Measurements from ENCODE around the gene HECW1.

The HECW1 gene

GRCh38 chr7:43114458-43114780 is 2.0 kb downstream of the HECW1 start:
- Histone ChIP-seq H3K4me3 (ENCODE audit: low read depth, low read length) (no peak overlapping the region), H3K27me3 (replicated peaks) (peaks cover 14% of the 10 kb centered on the region)
- in situ Hi-C loops (cut with HindIII; ENCODE audit: low pct_ligation_motif_present, low sequenced_read_pairs), result no loop called here

GRCh38 chr7:43116451-43116850 is 4.0 kb downstream of the HECW1 start:
- no peak overlapping the region for H3K27ac ChIP-seq
- no peaks in the 10 kb centered on the region for H3K36me3 ChIP-seq (replicated peaks)
- no peak for TF ChIP-seq CTCF (IDR thresholded peaks at IDR 0.05; ENCODE audit: low read depth, low read length, missing control alignments)
- H3K27me3 ChIP-seq (replicated peaks), result peaks cover 14% of the 10 kb centered on the region
- in situ Hi-C loops (cut with HindIII; ENCODE audit: low pct_ligation_motif_present, low sequenced_read_pairs), result no loop called here
- no peak for DNase-seq
- H3K4me3 ChIP-seq (ENCODE audit: low read depth, low read length), result no peak overlapping the region

More at GRCh38 chr7:43114458-43114780, 2.0 kb downstream of the HECW1 start:
- Histone ChIP-seq H3K27ac (no peak overlapping the region), H3K36me3 (replicated peaks) (no peaks in the 10 kb centered on the region)
- DNase-seq, result no peak
- no peak for TF ChIP-seq CTCF (IDR thresholded peaks at IDR 0.05; ENCODE audit: low read depth, low read length, missing control alignments)

GRCh38 chr7:43117095-43117494 is 4.6 kb downstream of the HECW1 start:
- in situ Hi-C loops (cut with HindIII; ENCODE audit: low pct_ligation_motif_present, low sequenced_read_pairs), result no loop called here
- Histone ChIP-seq H3K27me3 (replicated peaks) (peaks cover 12% of the 10 kb centered on the region), H3K4me3 (ENCODE audit: low read depth, low read length) (no peak overlapping the region), H3K36me3 (replicated peaks) (no peaks in the 10 kb centered on the region), H3K27ac (no peak overlapping the region)
- DNase-seq, result no peak
- no peak for TF ChIP-seq CTCF (IDR thresholded peaks at IDR 0.05; ENCODE audit: low read depth, low read length, missing control alignments)

GRCh38 chr7:43117861-43118260 is 5.4 kb downstream of the HECW1 start:
- Histone ChIP-seq H3K27me3 (replicated peaks) (peaks cover 8% of the 10 kb centered on the region), H3K4me3 (ENCODE audit: low read depth, low read length) (no peak overlapping the region), H3K36me3 (replicated peaks) (no peaks in the 10 kb centered on the region), H3K27ac (no peak overlapping the region)
- in situ Hi-C loops (cut with HindIII; ENCODE audit: low pct_ligation_motif_present, low sequenced_read_pairs), result no loop called here
- no peak for TF ChIP-seq CTCF (IDR thresholded peaks at IDR 0.05; ENCODE audit: low read depth, low read length, missing control alignments)
- no peak for DNase-seq

- in situ Hi-C loops (cut with HindIII; ENCODE audit: low pct_ligation_motif_present, low sequenced_read_pairs), result no loop called here
- Histone ChIP-seq H3K27ac (no peak overlapping the region), H3K36me3 (replicated peaks) (no peaks in the 10 kb centered on the region), H3K4me3 (ENCODE audit: low read depth, low read length) (no peak overlapping the region), H3K27me3 (replicated peaks) (peaks cover 8% of the 10 kb centered on the region)
- no peak for TF ChIP-seq CTCF (IDR thresholded peaks at IDR 0.05; ENCODE audit: low read depth, low read length, missing control alignments)
- no peak for DNase-seq
These were observed 5.9 kb downstream of the HECW1 start for GRCh38 chr7:43118313-43118712.

GRCh38 chr7:43119371-43120075 is 7.1 kb downstream of the HECW1 start:
- no peaks in the 10 kb centered on the region for H3K36me3 ChIP-seq (replicated peaks)
- no peak overlapping the region for H3K27ac ChIP-seq
- DNase-seq, result peak; percentile 77
- in situ Hi-C loops (cut with HindIII; ENCODE audit: low pct_ligation_motif_present, low sequenced_read_pairs), result no loop called here
- H3K4me3 ChIP-seq (ENCODE audit: low read depth, low read length), result no peak overlapping the region
- no peak for TF ChIP-seq CTCF (IDR thresholded peaks at IDR 0.05; ENCODE audit: low read depth, low read length, missing control alignments)
- no peaks in the 10 kb centered on the region for H3K27me3 ChIP-seq (replicated peaks)

Measured in brain microvascular endothelial cell (primary cell).